Memory B cell (primary cell): ENCODE data around the gene PIAS3.
"Not testable (repeated sequence)": the region's sequence is repeated elsewhere in the genome, so short reads cannot be mapped to it uniquely, and the experiment has no call there.

Source experiments
- ATAC-seq: fragments of 150-1000 bp; cut with Tn5 transposase; 2 replicates; pipeline ENCODE4 v1.10.0; 2021; ENCODE audit warnings: low read depth, mild to moderate bottlenecking, moderate library complexity
- DNase-seq, 2 donors: peaks; one replicate each; pipeline ENCODE4 v3.0.0; 2022; ENCODE audit warnings: low spot score in 2 of 2
- H3K27ac Mint-ChIP-seq: one replicate; pipeline ENCODE4 v1.8.0; 2022; ENCODE audit warnings: mild to moderate bottlenecking, moderate library complexity, mixed read lengths
- H3K27me3 Mint-ChIP-seq: one replicate; pipeline ENCODE4 v1.8.0; 2022; ENCODE audit warnings: mixed read lengths
- H3K36me3 Mint-ChIP-seq: one replicate; pipeline ENCODE4 v1.8.0; 2022; ENCODE audit warnings: mild to moderate bottlenecking, mixed read lengths
- H3K4me1 Mint-ChIP-seq: one replicate; pipeline ENCODE4 v1.8.0; 2022; ENCODE audit warnings: mixed read lengths
- H3K4me3 Mint-ChIP-seq: one replicate; pipeline ENCODE4 v1.8.0; 2022; ENCODE audit warnings: mild to moderate bottlenecking, moderate library complexity, mixed read lengths
- H3K9me3 Mint-ChIP-seq: one replicate; pipeline ENCODE4 v1.8.0; 2022; ENCODE audit warnings: mixed read lengths

Gene PIAS3

DNA sequence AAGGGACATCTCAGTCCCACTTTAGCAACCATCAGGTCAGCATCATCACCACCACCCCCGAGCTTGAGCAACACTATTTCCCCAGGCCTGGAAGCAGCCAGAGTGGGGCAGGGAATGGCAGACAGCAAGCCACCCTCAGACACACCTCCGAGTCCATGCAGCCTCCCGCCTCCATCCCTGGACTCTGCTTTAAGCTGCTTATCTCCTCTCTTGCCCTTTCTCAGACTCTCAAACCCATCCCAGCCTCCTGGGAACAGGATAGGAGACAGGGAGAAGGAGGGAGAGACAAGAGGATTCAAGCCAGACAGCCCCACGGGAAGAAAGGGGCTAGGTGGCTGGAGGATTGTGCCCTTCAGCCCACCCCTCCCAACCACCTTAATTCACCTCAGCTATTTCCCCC, 1.7 kb downstream of the PIAS3 start:
- Mint-ChIP-seq H3K4me3 (no peak overlapping the region), H3K27ac (no peak overlapping the region), H3K4me1 (peaks cover 9% of the 10 kb centered on the region)

DNA sequence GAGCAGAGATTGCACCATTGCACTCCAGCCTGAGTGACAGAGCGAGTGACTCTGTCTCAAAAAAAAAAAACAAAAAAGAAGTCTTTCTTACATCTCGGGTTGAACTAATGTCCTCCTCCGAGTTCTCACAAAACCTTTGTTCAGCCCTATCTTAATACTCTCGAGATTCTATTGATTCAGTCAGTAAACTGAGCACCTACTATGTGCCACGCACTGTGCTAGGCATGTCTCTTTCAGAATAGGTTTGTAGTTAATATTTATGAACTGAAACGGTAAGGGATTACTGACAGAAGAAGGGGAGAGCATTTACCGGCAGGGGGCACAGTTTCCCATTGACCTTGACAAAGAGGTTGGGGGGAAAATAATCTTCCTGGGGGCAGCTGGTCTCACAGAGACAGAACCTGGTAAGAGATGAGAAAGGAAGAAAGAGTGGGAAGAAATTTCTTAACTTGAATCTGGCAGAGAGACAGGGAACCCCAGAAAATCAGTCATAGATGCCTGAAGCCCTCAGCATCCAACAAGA, 3.4 kb downstream of the PIAS3 start:
- no peak overlapping the region for H3K4me3 Mint-ChIP-seq
- no peak for ATAC-seq
- H3K27ac Mint-ChIP-seq: peak overlapping the region; percentile 39
- DNase-seq: no peak
- H3K9me3 Mint-ChIP-seq: no peaks in the 10 kb centered on the region
- peaks cover 27% of the 10 kb centered on the region for H3K36me3 Mint-ChIP-seq
- H3K4me1 Mint-ChIP-seq: peaks cover 9% of the 10 kb centered on the region
- H3K27me3 Mint-ChIP-seq: no peaks in the 10 kb centered on the region

More for the DNA sequence above, 1.7 kb downstream of the PIAS3 start:
- ATAC-seq (no peak), DNase-seq (no peak)
- Mint-ChIP-seq H3K36me3 (peaks cover 22% of the 10 kb centered on the region), H3K27me3 (no peaks in the 10 kb centered on the region), H3K9me3 (no peaks in the 10 kb centered on the region)

GRCh38 chr1:145849356-145850160, 9.3 kb downstream of the PIAS3 start:
- no peaks in the 10 kb centered on the region for H3K9me3 Mint-ChIP-seq
- H3K27ac Mint-ChIP-seq: no peak overlapping the region
- no peak for ATAC-seq
- H3K36me3 Mint-ChIP-seq: peaks cover 16% of the 10 kb centered on the region
- no peaks in the 10 kb centered on the region for H3K27me3 Mint-ChIP-seq
- H3K4me1 Mint-ChIP-seq: peaks cover 6% of the 10 kb centered on the region
- DNase-seq: no peak
- no peak overlapping the region for H3K4me3 Mint-ChIP-seq

- ATAC-seq: no peak
- no peak overlapping the region for H3K4me3 Mint-ChIP-seq
- no peak for DNase-seq
- peaks cover 8% of the 10 kb centered on the region for H3K36me3 Mint-ChIP-seq
- no peak overlapping the region for H3K27ac Mint-ChIP-seq
- no peaks in the 10 kb centered on the region for H3K9me3 Mint-ChIP-seq
- H3K4me1 Mint-ChIP-seq: peaks cover 6% of the 10 kb centered on the region
- H3K27me3 Mint-ChIP-seq: no peaks in the 10 kb centered on the region
Measured at GRCh38 chr1:145847827-145848226, 11.1 kb downstream of the PIAS3 start.

GRCh38 chr1:145846201-145846612, 12.7 kb downstream of the PIAS3 start:
- peak overlapping the region; percentile 67 for H3K27ac Mint-ChIP-seq
- peaks cover 8% of the 10 kb centered on the region for H3K36me3 Mint-ChIP-seq
- H3K4me1 Mint-ChIP-seq: peaks cover 6% of the 10 kb centered on the region
- H3K9me3 Mint-ChIP-seq: no peaks in the 10 kb centered on the region
- ATAC-seq: no peak
- H3K4me3 Mint-ChIP-seq: no peak overlapping the region
- peak in 1 of 2 donors; percentile 27 for DNase-seq
- H3K27me3 Mint-ChIP-seq: no peaks in the 10 kb centered on the region

- ATAC-seq: peak; percentile 68
- Mint-ChIP-seq H3K4me1 (peaks cover 6% of the 10 kb centered on the region), H3K27me3 (no peaks in the 10 kb centered on the region), H3K9me3 (no peaks in the 10 kb centered on the region), H3K4me3 (no peak within 1 kb of the TSS), H3K27ac (peak within 1 kb of the TSS; percentile 67), H3K36me3 (peaks cover 6% of the 10 kb centered on the region)
- DNase-seq: peak; percentile 73 to 77
Measured at GRCh38 chr1:145845514-145846161, 13.2 kb downstream of the PIAS3 start, which contains the start of gene NUDT17. NUDT17 (plus strand) TSS chr1:145845630; CDS start chr1:145845641, 11 bp downstream.

- H3K36me3 Mint-ChIP-seq: peaks cover 7% of the 10 kb centered on the region
- H3K9me3 Mint-ChIP-seq: no peaks in the 10 kb centered on the region
- peaks cover 6% of the 10 kb centered on the region for H3K4me1 Mint-ChIP-seq
- H3K4me3 Mint-ChIP-seq: no peak overlapping the region
- ATAC-seq (peak; percentile 91), DNase-seq (peak in 1 of 2 donors; percentile 69)
- H3K27me3 Mint-ChIP-seq: no peaks in the 10 kb centered on the region
- no peak overlapping the region for H3K27ac Mint-ChIP-seq
Measured at GRCh38 chr1:145845144-145845513, 13.8 kb downstream of the PIAS3 start.

- DNase-seq (no peak), ATAC-seq (no peak)
- no peak overlapping the region for H3K27ac Mint-ChIP-seq
- H3K36me3 Mint-ChIP-seq: peaks cover 10% of the 10 kb centered on the region
- peaks cover 6% of the 10 kb centered on the region for H3K4me1 Mint-ChIP-seq
- no peak overlapping the region for H3K4me3 Mint-ChIP-seq
- H3K9me3 Mint-ChIP-seq: no peaks in the 10 kb centered on the region
- no peaks in the 10 kb centered on the region for H3K27me3 Mint-ChIP-seq
Measured at GRCh38 chr1:145843031-145843430, 15.8 kb downstream of the PIAS3 start.

- no peak for ATAC-seq
- H3K27ac Mint-ChIP-seq: no peak overlapping the region
- no peak for DNase-seq
- H3K27me3 Mint-ChIP-seq: no peaks in the 10 kb centered on the region
- H3K9me3 Mint-ChIP-seq: no peaks in the 10 kb centered on the region
- no peaks in the 10 kb centered on the region for H3K4me1 Mint-ChIP-seq
- no peak overlapping the region for H3K4me3 Mint-ChIP-seq
- peaks cover 31% of the 10 kb centered on the region for H3K36me3 Mint-ChIP-seq
Measured at GRCh38 chr1:145837656-145838055, 21.2 kb downstream of the PIAS3 start.

GRCh38 chr1:145830810-145831209, 28.1 kb downstream of the PIAS3 start:
- not testable (repeated sequence) for DNase-seq, H3K27me3 Mint-ChIP-seq, ATAC-seq, H3K27ac Mint-ChIP-seq, H3K4me1 Mint-ChIP-seq, H3K9me3 Mint-ChIP-seq, H3K4me3 Mint-ChIP-seq
- peaks cover 53% of the 10 kb centered on the region for H3K36me3 Mint-ChIP-seq

- Mint-ChIP-seq H3K9me3 (no peaks in the 10 kb centered on the region), H3K4me3 (no peak overlapping the region), H3K27me3 (no peaks in the 10 kb centered on the region), H3K36me3 (peaks cover 50% of the 10 kb centered on the region), H3K27ac (no peak overlapping the region), H3K4me1 (peaks cover 14% of the 10 kb centered on the region)
- DNase-seq (no peak), ATAC-seq (no peak)
Measured at GRCh38 chr1:145828367-145829026, 30.4 kb downstream of the PIAS3 start.

DNA sequence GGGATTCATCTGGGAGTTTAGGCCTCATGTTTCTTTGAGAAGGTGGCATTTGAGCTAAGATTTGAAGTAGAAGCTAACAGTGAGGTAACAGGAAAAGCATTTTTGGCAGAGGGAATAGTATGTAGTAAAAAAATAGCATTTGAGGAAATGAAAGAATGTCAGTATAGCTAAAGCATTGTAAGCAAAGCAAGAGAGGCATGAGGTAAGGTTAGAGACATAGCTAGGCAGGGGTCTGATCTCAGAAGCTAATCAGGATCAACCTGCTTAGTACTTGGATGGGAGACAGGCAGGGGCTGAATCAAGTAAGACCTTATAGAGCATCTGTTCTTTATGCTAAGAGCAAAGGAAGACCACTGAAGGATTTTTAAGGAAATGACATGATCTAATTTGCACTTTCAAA, 30.9 kb downstream of the PIAS3 start:
- Mint-ChIP-seq H3K4me3 (no peak overlapping the region), H3K27ac (no peak overlapping the region), H3K9me3 (no peaks in the 10 kb centered on the region), H3K36me3 (peaks cover 46% of the 10 kb centered on the region), H3K4me1 (peaks cover 14% of the 10 kb centered on the region), H3K27me3 (no peaks in the 10 kb centered on the region)
- DNase-seq: no peak
- ATAC-seq: no peak

DNA sequence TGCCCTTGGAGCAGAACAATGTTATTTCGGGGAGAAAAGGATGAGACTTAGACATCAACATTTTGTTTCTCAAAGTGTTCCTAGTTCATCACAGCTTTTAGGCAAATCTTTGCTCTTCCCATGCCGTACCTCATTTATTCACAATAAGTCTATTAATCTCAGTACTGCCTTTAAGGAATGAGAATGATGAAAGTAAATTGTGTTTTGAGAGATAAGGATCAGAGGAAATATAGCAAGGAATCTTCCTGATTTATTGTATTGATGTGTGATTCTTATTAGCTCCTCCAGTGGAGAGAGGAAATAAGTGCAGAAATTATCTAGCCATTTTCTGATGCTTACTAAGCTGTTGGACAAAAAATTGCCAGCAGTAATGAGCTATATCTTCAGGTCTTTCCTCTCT, 32.9 kb downstream of the PIAS3 start:
- Mint-ChIP-seq H3K36me3 (peaks cover 37% of the 10 kb centered on the region), H3K9me3 (no peaks in the 10 kb centered on the region), H3K27ac (no peak overlapping the region)

GRCh38 chr1:145824499-145824842, 34.4 kb downstream of the PIAS3 start:
- Mint-ChIP-seq H3K4me1 (peaks cover 14% of the 10 kb centered on the region), H3K36me3 (peaks cover 29% of the 10 kb centered on the region), H3K4me3 (peak overlapping the region; percentile 95), H3K27ac (peak overlapping the region; percentile 89), H3K9me3 (no peaks in the 10 kb centered on the region), H3K27me3 (no peaks in the 10 kb centered on the region)
- DNase-seq (peak in 1 of 2 donors; percentile 6), ATAC-seq (no peak)

More for the DNA sequence above, 32.9 kb downstream of the PIAS3 start:
- Mint-ChIP-seq H3K27me3 (no peaks in the 10 kb centered on the region), H3K4me3 (no peak overlapping the region), H3K4me1 (peaks cover 14% of the 10 kb centered on the region)
- ATAC-seq: no peak
- DNase-seq: no peak
